ENCODE measurements around the gene STRIT1.

DNA sequence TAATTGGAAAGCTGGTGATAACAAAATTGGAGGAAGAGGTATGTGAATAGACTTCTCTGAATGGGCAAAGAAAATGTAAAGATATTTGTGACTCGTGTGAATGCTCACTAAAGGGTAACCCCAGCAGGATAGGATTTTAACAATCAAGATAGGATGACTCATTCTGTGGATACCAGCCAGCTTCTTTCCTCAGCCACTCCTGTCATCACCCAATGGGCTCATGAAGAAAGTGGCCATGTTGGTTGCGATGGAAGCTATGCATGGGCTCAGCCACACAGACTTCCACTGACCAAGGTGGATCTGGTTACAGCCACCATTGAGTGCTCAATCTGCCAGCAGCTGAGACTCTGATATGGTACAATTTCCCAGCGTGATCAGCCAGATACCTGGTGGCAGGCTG lies 40.9 kb downstream of the STRIT1 start:
- TF ChIP-seq POLR2A (IDR thresholded peaks at IDR 0.05; ENCODE audit: low read depth, low read length): no peak
- no peak for TF ChIP-seq SMARCA5 (IDR thresholded peaks at IDR 0.05)
- TF ChIP-seq, protein P1, sequence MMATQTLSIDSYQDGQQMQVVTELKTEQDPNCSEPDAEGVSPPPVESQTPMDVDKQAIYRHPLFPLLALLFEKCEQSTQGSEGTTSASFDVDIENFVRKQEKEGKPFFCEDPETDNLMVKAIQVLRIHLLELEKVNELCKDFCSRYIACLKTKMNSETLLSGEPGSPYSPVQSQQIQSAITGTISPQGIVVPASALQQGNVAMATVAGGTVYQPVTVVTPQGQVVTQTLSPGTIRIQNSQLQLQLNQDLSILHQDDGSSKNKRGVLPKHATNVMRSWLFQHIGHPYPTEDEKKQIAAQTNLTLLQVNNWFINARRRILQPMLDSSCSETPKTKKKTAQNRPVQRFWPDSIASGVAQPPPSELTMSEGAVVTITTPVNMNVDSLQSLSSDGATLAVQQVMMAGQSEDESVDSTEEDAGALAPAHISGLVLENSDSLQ (IDR thresholded peaks at IDR 0.05): no peak
- TF ChIP-seq, protein P2, sequence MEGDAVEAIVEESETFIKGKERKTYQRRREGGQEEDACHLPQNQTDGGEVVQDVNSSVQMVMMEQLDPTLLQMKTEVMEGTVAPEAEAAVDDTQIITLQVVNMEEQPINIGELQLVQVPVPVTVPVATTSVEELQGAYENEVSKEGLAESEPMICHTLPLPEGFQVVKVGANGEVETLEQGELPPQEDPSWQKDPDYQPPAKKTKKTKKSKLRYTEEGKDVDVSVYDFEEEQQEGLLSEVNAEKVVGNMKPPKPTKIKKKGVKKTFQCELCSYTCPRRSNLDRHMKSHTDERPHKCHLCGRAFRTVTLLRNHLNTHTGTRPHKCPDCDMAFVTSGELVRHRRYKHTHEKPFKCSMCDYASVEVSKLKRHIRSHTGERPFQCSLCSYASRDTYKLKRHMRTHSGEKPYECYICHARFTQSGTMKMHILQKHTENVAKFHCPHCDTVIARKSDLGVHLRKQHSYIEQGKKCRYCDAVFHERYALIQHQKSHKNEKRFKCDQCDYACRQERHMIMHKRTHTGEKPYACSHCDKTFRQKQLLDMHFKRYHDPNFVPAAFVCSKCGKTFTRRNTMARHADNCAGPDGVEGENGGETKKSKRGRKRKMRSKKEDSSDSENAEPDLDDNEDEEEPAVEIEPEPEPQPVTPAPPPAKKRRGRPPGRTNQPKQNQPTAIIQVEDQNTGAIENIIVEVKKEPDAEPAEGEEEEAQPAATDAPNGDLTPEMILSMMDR (IDR thresholded peaks at IDR 0.05 in 2 of 3, conservative IDR thresholded peaks at IDR 0.05 in 1 of 3; ENCODE audit: control insufficient read depth in 2 of 3, extremely low read depth in 1 of 3, insufficient read depth in 1 of 3, low read depth in 3 of 3, low read length in 3 of 3): no peak
- no peak for TF ChIP-seq PBX3 (IDR thresholded peaks at IDR 0.05; ENCODE audit: insufficient replicate concordance, low read depth, low read length)
- TF ChIP-seq RAD21 (IDR thresholded peaks at IDR 0.05; ENCODE audit: insufficient read depth, low read depth, low read length): no peak
- no peak for TF ChIP-seq MYC (IDR thresholded peaks at IDR 0.05; ENCODE audit: insufficient read depth, insufficient read length, insufficient replicate concordance, low read length, severe bottlenecking)
